Right lobe of liver (tissue), 6 donors: ENCODE results near the gene HS6ST2. TPM values are rescaled to one million over a fixed set of nuclear protein-coding genes. Genes with fewer than 3 reads are reported as not detected.
"Not testable (repeated sequence)": the region's sequence is repeated elsewhere in the genome, so short reads cannot be mapped to it uniquely, and the experiment has no call there.

ENCODE experiments used
- ATAC-seq, 4 donors: fragments of 200-7000 bp; cut with Tn5 transposase; one replicate each; pipeline ENCODE4 v1.9.1; 2020; ENCODE audit warnings: mild to moderate bottlenecking in 4 of 4, moderate library complexity in 4 of 4
- DNase-seq, 3 donors: peaks; one replicate each; pipeline ENCODE4 v3.0.0-alpha.2; 2020
- H3K27ac ChIP-seq, 3 donors: fragments of 200-600 bp; one replicate each; pipeline ENCODE4 v1.8.0; 2022
- H3K27me3 ChIP-seq, 2 donors: fragments of 200-600 bp; one replicate each; pipeline ENCODE4 v1.8.0; 2022
- H3K36me3 ChIP-seq, 4 donors: fragments of 200-600 bp; sonication (generic) in 1 of 4; one replicate each; pipeline versions ENCODE4 v1.5.1 to v1.8.0; 2017 to 2022; ENCODE audit warnings: control low read depth in 1 of 4
- H3K4me1 ChIP-seq, 4 donors: fragments of 200-600 bp; sonication (generic) in 1 of 4; one replicate each; pipeline versions ENCODE4 v1.5.1 to v1.8.0; 2017 to 2022; ENCODE audit warnings: control low read depth in 1 of 4
- H3K4me3 ChIP-seq, 3 donors: fragments of 200-600 bp; one replicate each; pipeline ENCODE4 v1.8.0; 2022
- H3K9me3 ChIP-seq, 4 donors: fragments of 200-600 bp; sonication (generic) in 1 of 4; one replicate each; pipeline versions ENCODE4 v1.5.1 to v1.8.0; 2017 to 2022; ENCODE audit warnings: control low read depth in 1 of 4
- CTCF ChIP-seq, 4 donors: fragments of 200-600 bp in 3 of 4; fragments of 450-650 bp in 1 of 4; IDR thresholded peaks; one replicate each; pipeline versions ENCODE4 v1.5.1 to v1.8.0; 2016 to 2022; ENCODE audit warnings: antibody characterized with exemption in 4 of 4, mild to moderate bottlenecking in 2 of 4
- POLR2A ChIP-seq: fragments of 450-650 bp; IDR thresholded peaks from one replicate; pipeline ENCODE4 v1.6.1; 2017; ENCODE audit warnings: antibody characterized with exemption, mild to moderate bottlenecking
- WGBS: methylation state at CpG from one replicate; pipeline ENCODE4 v1.1.6; 2018; ENCODE audit warnings: low coverage, low lambda C conversion rate; ENCODE audit not compliant: insufficient coverage; ENCODE audit errors: missing lambda C conversion rate; 5-methylcytosine and 5-hydroxymethylcytosine counted together
- intact Hi-C, 2 donors: fragments of 100-400 bp; cut with DNase I; formaldehyde crosslinking; loops; one replicate each; pipeline versions ENCODE4 v1.11.2 to v1.14.1; 2022
- total RNA-seq, 6 experiments: library from RNA; depleted of rRNA in 2 of 6; stranded (reverse); fragments of >200 nt in 2 of 6; fragmentation: NEBNext Ultra II Directional in 3 of 6; extraction: Animal tissue kit (Norgen Biotek cat#: 25700) in 3 of 6; gene quantifications; one replicate each; pipeline versions ENCODE4 v1.1.0 to v1.2.4, GENCODE V29; 2016 to 2023
- donor health status: DM: no; HTN: yes; CAD: no.
- donor health status: DM: no; HTN: no; CAD: no.
- donor health status: DM: no; HTN: no; CAD: no.
- donor health status: DM: no; HTN: yes; CAD: no.
- donor health status: DM: no; HTN: yes; CAD: no.

Gene HS6ST2
- total RNA-seq, 6 experiments from 2014 or later: 0.09 TPM; not detected in 5

- H3K27me3 ChIP-seq: peaks cover 0 to 9% of the 10 kb centered on the region in 2 donors
- no peak overlapping the region for H3K27ac ChIP-seq
- no peaks in the 10 kb centered on the region for H3K36me3 ChIP-seq
- 51% methylated on average over 2 of the region's 2 CpGs for WGBS
- TF ChIP-seq POLR2A (no peak), CTCF (IDR thresholded peaks at IDR 0.05) (no peak)
- intact Hi-C loops: no loop called here
- no peak for ATAC-seq
- no peaks in the 10 kb centered on the region for H3K4me1 ChIP-seq
- no peaks in the 10 kb centered on the region for H3K9me3 ChIP-seq
- DNase-seq: no peak
- no peak overlapping the region for H3K4me3 ChIP-seq
Observed at GRCh38 chrX:132990835-132991234, 32.4 kb upstream of the HS6ST2 start.

- TF ChIP-seq POLR2A (no peak), CTCF (IDR thresholded peaks at IDR 0.05) (no peak)
- H3K27me3 ChIP-seq: peaks cover 0 to 11% of the 10 kb centered on the region in 2 donors
- ATAC-seq: no peak
- H3K36me3 ChIP-seq: no peaks in the 10 kb centered on the region
- intact Hi-C loops: no loop called here
- H3K9me3 ChIP-seq: no peaks in the 10 kb centered on the region
- DNase-seq: no peak
- H3K4me1 ChIP-seq: no peaks in the 10 kb centered on the region
- no peak overlapping the region for H3K4me3 ChIP-seq
- no peak overlapping the region for H3K27ac ChIP-seq
Observed at GRCh38 chrX:132986556-132986955, 28.1 kb upstream of the HS6ST2 start.

- no peaks in the 10 kb centered on the region for H3K4me1 ChIP-seq
- 37% methylated on average over 6 of the region's 7 CpGs for WGBS
- H3K36me3 ChIP-seq: no peaks in the 10 kb centered on the region
- H3K4me3 ChIP-seq: no peak overlapping the region
- no peak overlapping the region for H3K27ac ChIP-seq
- no peak for ATAC-seq
- no peak for DNase-seq
- intact Hi-C loops: no loop called here
- peaks cover 0 to 3% of the 10 kb centered on the region in 2 donors for H3K27me3 ChIP-seq
- H3K9me3 ChIP-seq: no peaks in the 10 kb centered on the region
- TF ChIP-seq CTCF (IDR thresholded peaks at IDR 0.05): no peak
- no peak for TF ChIP-seq POLR2A
Observed at GRCh38 chrX:132984058-132984650, 25.7 kb upstream of the HS6ST2 start.

- no peak for DNase-seq
- Histone ChIP-seq H3K9me3 (no peaks in the 10 kb centered on the region), H3K27me3 (peaks cover 0 to 3% of the 10 kb centered on the region in 2 donors), H3K27ac (no peak overlapping the region), H3K36me3 (no peaks in the 10 kb centered on the region), H3K4me3 (no peak overlapping the region), H3K4me1 (no peaks in the 10 kb centered on the region)
- intact Hi-C loops: no loop called here
- WGBS: 29% methylated on average over 2 of the region's 2 CpGs
- TF ChIP-seq POLR2A (no peak), CTCF (IDR thresholded peaks at IDR 0.05) (no peak)
- no peak for ATAC-seq
Observed at GRCh38 chrX:132983496-132983895, 25.1 kb upstream of the HS6ST2 start.

- intact Hi-C loops, H3K27ac ChIP-seq, DNase-seq, H3K9me3 ChIP-seq, H3K36me3 ChIP-seq, H3K4me1 ChIP-seq, ATAC-seq, H3K4me3 ChIP-seq, H3K27me3 ChIP-seq: not testable (repeated sequence)
- WGBS: 88% methylated on average over 2 of the region's 2 CpGs
Observed at GRCh38 chrX:132980035-132980434, 21.6 kb upstream of the HS6ST2 start.
